HG03103 (cell line): ENCODE results near the gene MAP3K4.

Experiments used
- ATAC-seq: cut with Tn5 transposase; IDR thresholded peaks from one replicate; pipeline ENCODE4 v1.9.1; 2021; ENCODE audit warnings: low read depth; ENCODE audit not compliant: unreplicated experiment

The MAP3K4 gene

GRCh38 chr6:161031721-161032495 lies 40.3 kb downstream of the MAP3K4 start:
- no peak for ATAC-seq

- no peak for ATAC-seq
These were observed 42.1 kb downstream of the MAP3K4 start for GRCh38 chr6:161033667-161034066.

GRCh38 chr6:161035182-161035980 lies 43.8 kb downstream of the MAP3K4 start:
- no peak for ATAC-seq

GRCh38 chr6:161035981-161036263 lies 44.4 kb downstream of the MAP3K4 start:
- ATAC-seq, result no peak

GRCh38 chr6:161037873-161038228 lies 46.3 kb downstream of the MAP3K4 start:
- no peak for ATAC-seq

- ATAC-seq, result peak; percentile 88
These were observed 46.9 kb downstream of the MAP3K4 start for GRCh38 chr6:161038229-161039031.

- no peak for ATAC-seq
These were observed 49.7 kb downstream of the MAP3K4 start for GRCh38 chr6:161041274-161041673.

GRCh38 chr6:161044335-161044734 lies 52.8 kb downstream of the MAP3K4 start:
- ATAC-seq, result no peak

- ATAC-seq, result no peak
These were observed 57.1 kb downstream of the MAP3K4 start for GRCh38 chr6:161048641-161049040.

- no peak for ATAC-seq
These were observed 58.7 kb downstream of the MAP3K4 start for GRCh38 chr6:161050134-161050765.

- ATAC-seq, result no peak
These were observed 61.5 kb downstream of the MAP3K4 start for GRCh38 chr6:161053103-161053502.

- ATAC-seq, result no peak
These were observed 63.3 kb downstream of the MAP3K4 start for GRCh38 chr6:161054876-161055275.

- no peak for ATAC-seq
These were observed 64.9 kb downstream of the MAP3K4 start for GRCh38 chr6:161056451-161056850.

- ATAC-seq, result no peak
These were observed 65.8 kb downstream of the MAP3K4 start for GRCh38 chr6:161057103-161058091.

- no peak for ATAC-seq
These were observed 67.2 kb downstream of the MAP3K4 start for GRCh38 chr6:161058741-161059140.

- ATAC-seq, result no peak
These were observed 70.0 kb downstream of the MAP3K4 start for GRCh38 chr6:161061576-161061975.

GRCh38 chr6:161064915-161065314 lies 73.3 kb downstream of the MAP3K4 start:
- peak; percentile 63 for ATAC-seq

GRCh38 chr6:161066511-161066910 lies 74.9 kb downstream of the MAP3K4 start:
- ATAC-seq, result no peak

GRCh38 chr6:161067749-161068148 lies 76.2 kb downstream of the MAP3K4 start:
- ATAC-seq, result no peak

GRCh38 chr6:161068321-161068741 lies 76.8 kb downstream of the MAP3K4 start:
- no peak for ATAC-seq
